ENCODE results near the gene SBNO2. TPM values are rescaled to one million over a fixed set of nuclear protein-coding genes. Genes with fewer than 3 reads are reported as not detected.

Gene SBNO2
- total RNA-seq, 1 experiment from 2014 or later: 46.3 TPM

GRCh38 chr19:1143828-1144399, 30.2 kb downstream of the SBNO2 start:
- no peak overlapping the region for H2AK5ac ChIP-seq (ENCODE audit: insufficient read length, low read length)
- H3K4me1 Mint-ChIP-seq: peaks cover 0 to 18% of the 10 kb centered on the region in 2 experiments; a peak in 2 of 4 replicates
- no peak overlapping the region for H3T11ph ChIP-seq (ENCODE audit: low read length)
- DNase-seq: no peak
- no peak overlapping the region for H2BK120ac ChIP-seq (ENCODE audit: low read depth, low read length, poor library complexity, severe bottlenecking)
- H2BK5ac ChIP-seq (ENCODE audit: insufficient read length, low read length): no peak overlapping the region
- H3K27me3 Mint-ChIP-seq (ENCODE audit: low read depth): no peaks in the 10 kb centered on the region
- no peak overlapping the region for H2BK12ac ChIP-seq (ENCODE audit: insufficient read length, low read depth, low read length)
- no peaks in the 10 kb centered on the region for H3K9me3 ChIP-seq (ENCODE audit: control insufficient read depth, low read depth, low read length)
- peaks cover 30 to 39% (median 39%) of the 10 kb centered on the region in 3 experiments for H3K36me3 Mint-ChIP-seq (ENCODE audit: insufficient read depth in 1 of 3, low read depth in 3 of 3)
- no peak overlapping the region for H3K27ac Mint-ChIP-seq
- H3K4ac ChIP-seq (ENCODE audit: low read depth, low read length): no peak overlapping the region
- H3K9me3 Mint-ChIP-seq: peaks cover 0 to 4% of the 10 kb centered on the region in 2 experiments; a peak in 2 of 5 replicates
- no peaks in the 10 kb centered on the region for H3K27me3 ChIP-seq (ENCODE audit: insufficient read depth, low read length)
- H4K20me1 ChIP-seq (ENCODE audit: control insufficient read depth, insufficient read depth, insufficient read length): no peaks in the 10 kb centered on the region
- no CpG with 5 or more reads among the region's 33 CpGs for WGBS (ENCODE audit: extremely low coverage, insufficient read length, low lambda C conversion rate)
- H3K79me2 ChIP-seq (ENCODE audit: insufficient read depth, low read length): no peaks in the 10 kb centered on the region
- TF ChIP-seq, protein P1, sequence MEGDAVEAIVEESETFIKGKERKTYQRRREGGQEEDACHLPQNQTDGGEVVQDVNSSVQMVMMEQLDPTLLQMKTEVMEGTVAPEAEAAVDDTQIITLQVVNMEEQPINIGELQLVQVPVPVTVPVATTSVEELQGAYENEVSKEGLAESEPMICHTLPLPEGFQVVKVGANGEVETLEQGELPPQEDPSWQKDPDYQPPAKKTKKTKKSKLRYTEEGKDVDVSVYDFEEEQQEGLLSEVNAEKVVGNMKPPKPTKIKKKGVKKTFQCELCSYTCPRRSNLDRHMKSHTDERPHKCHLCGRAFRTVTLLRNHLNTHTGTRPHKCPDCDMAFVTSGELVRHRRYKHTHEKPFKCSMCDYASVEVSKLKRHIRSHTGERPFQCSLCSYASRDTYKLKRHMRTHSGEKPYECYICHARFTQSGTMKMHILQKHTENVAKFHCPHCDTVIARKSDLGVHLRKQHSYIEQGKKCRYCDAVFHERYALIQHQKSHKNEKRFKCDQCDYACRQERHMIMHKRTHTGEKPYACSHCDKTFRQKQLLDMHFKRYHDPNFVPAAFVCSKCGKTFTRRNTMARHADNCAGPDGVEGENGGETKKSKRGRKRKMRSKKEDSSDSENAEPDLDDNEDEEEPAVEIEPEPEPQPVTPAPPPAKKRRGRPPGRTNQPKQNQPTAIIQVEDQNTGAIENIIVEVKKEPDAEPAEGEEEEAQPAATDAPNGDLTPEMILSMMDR (conservative IDR thresholded peaks at IDR 0.05): no peak
- H2AFZ ChIP-seq (ENCODE audit: low read length): no peak overlapping the region
- H4K8ac ChIP-seq (replicated peaks; ENCODE audit: insufficient read length, low read depth, low read length): no peak overlapping the region
- no peak overlapping the region for H3K4me2 ChIP-seq (ENCODE audit: insufficient read depth, insufficient read length, low read length)
- H3K14ac ChIP-seq (ENCODE audit: insufficient read depth, low read length): no peak overlapping the region
- no peak overlapping the region for H3K9ac ChIP-seq (ENCODE audit: extremely low read depth, insufficient read length, low read length)
- H3K23me2 ChIP-seq (ENCODE audit: insufficient read length, low read depth, low read length, poor library complexity, severe bottlenecking): no peaks in the 10 kb centered on the region
- no peak overlapping the region for H4K91ac ChIP-seq (ENCODE audit: insufficient read length, low read depth, low read length)
- H2BK15ac ChIP-seq (ENCODE audit: low read depth, low read length): no peak overlapping the region
- H4K5ac ChIP-seq (ENCODE audit: insufficient read length, low read depth, low read length): no peak overlapping the region
- no peaks in the 10 kb centered on the region for H3K79me1 ChIP-seq (ENCODE audit: insufficient read depth, low read depth, low read length, poor library complexity, severe bottlenecking)
- H3K23ac ChIP-seq (ENCODE audit: insufficient read length, low read depth, low read length): no peak overlapping the region
- no peak overlapping the region for H3K4me3 Mint-ChIP-seq
- H3K27ac ChIP-seq (ENCODE audit: insufficient read length, low read depth, low read length): no peak overlapping the region
- H3K56ac ChIP-seq (ENCODE audit: insufficient read length, low read depth, low read length): no peak overlapping the region
- H3K4me1 ChIP-seq (ENCODE audit: insufficient read depth, low read length): no peaks in the 10 kb centered on the region
- no peak overlapping the region for H2BK20ac ChIP-seq (ENCODE audit: low read depth, low read length, poor library complexity, severe bottlenecking)
- H3K18ac ChIP-seq (ENCODE audit: insufficient read length, low read depth, low read length): no peak overlapping the region
